Fibroblast of lung (primary cell): ENCODE data around the gene TMEM37.
A peak's percentile ranks its signal among the peaks of the same experiment; 100 is the strongest.

Experiments used
- CTCF ChIP-seq, 2 donors: IDR thresholded peaks in 1 of 2; conservative IDR thresholded peaks in 1 of 2; 1 replicate in 1 of 2; 2 replicates in 1 of 2; pipeline ENCODE4 v1.5.1; 2011 to 2012; ENCODE audit warnings: low read length in 2 of 2, control low read depth in 1 of 2, inconsistent platforms in 1 of 2, low read depth in 1 of 2, mild to moderate bottlenecking in 1 of 2
- EZH2 ChIP-seq: IDR thresholded peaks from 2 replicates; pipeline ENCODE4 v1.5.1; 2012; ENCODE audit warnings: low read length, control low read depth, mild to moderate bottlenecking; ENCODE audit errors: missing control alignments

- TF ChIP-seq CTCF (conservative IDR thresholded peaks at IDR 0.05 in 1 of 2, IDR thresholded peaks at IDR 0.05 in 1 of 2; ENCODE audit: low read depth in 1 of 2, low read length in 2 of 2) (peak; percentile 82 to 84), EZH2 (no peak)
These were observed 24.0 kb upstream of the TMEM37 start for GRCh38 chr2:119407430-119408220.
